ENCODE results near the gene HLX.

The HLX gene, protein sequence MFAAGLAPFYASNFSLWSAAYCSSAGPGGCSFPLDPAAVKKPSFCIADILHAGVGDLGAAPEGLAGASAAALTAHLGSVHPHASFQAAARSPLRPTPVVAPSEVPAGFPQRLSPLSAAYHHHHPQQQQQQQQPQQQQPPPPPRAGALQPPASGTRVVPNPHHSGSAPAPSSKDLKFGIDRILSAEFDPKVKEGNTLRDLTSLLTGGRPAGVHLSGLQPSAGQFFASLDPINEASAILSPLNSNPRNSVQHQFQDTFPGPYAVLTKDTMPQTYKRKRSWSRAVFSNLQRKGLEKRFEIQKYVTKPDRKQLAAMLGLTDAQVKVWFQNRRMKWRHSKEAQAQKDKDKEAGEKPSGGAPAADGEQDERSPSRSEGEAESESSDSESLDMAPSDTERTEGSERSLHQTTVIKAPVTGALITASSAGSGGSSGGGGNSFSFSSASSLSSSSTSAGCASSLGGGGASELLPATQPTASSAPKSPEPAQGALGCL

DNA sequence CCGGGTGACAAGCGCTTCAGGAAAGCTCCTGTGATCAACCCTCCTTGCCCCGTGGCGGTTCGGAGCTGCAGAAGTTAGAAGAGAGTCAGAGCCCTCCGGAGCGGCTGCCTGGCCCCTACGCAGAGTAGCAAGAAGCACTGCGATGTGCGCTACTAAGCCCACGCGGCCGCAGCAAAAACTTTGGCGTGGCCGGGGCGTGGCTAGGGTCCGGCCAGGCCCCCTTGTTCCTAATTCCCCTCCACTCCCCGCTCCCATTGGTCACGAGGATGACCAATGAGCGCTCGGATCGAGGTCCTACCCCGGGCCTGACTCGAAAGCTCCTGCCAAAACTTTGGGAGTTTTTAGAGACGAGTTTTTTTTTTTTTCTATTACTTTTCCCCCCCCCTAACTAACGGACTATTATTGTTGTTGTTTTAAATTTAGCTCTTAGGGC is at the start of gene HLX:
Gene HLX, plus strand, starts transcription at position 368 of the 433 bp plus-strand sequence. CDS start 415 bp downstream, outside the sequence.
- peak; percentile 83 for DNase-seq (ENCODE audit: low spot score)

DNA sequence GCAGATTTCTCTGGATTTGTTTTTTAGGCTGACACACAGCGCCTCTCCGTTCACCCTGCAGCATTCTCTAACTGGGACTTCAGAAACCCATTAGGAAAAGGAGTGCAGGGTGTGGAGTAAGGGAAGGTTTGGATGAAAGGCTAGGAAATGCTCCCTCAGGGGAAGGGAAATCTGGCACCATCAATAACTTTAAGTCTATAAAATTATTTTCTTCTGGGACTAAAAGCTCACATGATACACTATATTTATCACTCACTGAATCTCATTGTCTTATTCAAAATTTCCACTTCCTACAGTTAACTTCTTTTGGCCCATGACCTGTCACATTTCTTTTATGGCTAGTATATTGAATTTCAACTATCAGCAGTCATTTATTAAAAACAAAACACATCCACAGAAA is 45.8 kb upstream of the HLX start:
- DNase-seq (ENCODE audit: low spot score) = no peak

DNA sequence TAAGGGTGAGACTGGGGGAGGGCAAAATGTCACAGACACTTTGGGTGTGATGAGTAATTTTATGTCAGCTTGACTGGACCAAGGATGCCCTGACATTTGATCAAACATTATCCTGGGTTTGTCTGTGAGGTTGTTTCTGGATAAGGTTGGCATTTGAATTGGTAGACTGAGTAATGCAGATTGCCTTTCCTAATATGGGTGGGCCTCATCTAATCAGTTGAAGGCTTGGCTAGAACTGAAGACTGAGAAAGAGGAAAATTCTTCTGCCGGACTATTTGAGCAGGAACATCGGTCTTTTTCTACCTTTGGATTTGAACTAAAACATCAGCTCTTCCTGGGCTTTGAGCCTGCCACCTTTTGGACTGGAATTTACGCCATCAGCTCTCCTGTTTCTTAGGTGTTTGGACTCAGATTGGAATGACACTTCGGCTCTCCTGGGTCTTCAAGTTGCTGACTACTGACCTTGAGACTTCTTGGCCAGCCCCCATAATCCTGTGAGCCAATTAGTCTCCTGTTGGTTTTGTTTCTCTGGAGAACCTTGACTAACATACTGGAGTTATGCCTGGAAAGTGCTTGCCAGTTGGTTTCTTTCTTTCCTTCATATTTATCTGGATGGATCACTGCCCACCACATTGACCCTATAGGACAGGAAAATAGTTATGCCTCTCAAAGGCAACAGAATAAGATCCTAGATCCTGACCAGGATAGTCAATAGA is 44.9 kb upstream of the HLX start:
- no peak for DNase-seq (ENCODE audit: low spot score)

DNA sequence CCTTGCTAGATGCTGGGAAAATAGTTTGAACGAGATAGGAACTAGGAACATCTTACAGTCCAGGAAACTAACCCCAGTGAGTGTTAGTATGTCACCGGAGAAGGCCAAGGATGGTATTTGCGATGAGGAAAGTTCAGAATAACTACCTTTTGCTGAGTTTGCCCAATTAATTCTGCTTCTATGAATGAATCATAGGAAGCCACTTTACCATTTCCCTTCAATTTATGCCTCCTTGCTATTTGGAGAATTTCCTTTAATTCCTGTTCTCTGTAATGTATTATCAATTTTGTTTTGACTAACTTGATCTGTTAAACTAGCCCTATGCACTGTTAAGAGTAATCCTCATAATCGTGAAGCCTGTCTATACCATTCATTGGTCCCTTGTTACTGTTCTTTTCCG is 40.7 kb upstream of the HLX start:
- DNase-seq (ENCODE audit: low spot score) = no peak

DNA sequence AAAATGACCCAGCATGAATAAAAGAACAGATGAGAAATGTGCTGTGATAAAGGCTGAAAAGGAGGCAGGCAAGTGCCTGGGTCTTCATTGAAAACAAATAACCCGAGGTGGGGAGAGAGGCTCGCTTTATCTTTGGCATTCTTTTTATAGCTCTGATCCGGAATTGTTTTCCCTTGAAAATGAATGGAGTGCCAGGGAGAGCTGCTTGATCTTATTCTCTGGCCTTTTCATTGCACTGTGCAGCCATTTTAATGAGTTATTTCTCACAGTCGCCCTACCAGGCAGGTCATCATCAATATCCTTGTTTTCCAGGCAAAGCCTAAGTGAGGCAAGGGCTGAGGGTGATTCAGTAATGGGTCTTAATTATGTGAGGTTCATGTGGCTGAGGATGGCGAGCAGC is 39.8 kb upstream of the HLX start:
- DNase-seq (ENCODE audit: low spot score) = no peak

GRCh38 chr1:220841293-220841692 is 38.0 kb upstream of the HLX start:
- no peak for DNase-seq (ENCODE audit: low spot score)

- DNase-seq (ENCODE audit: low spot score) = no peak
Observed at GRCh38 chr1:220843481-220844011, 35.7 kb upstream of the HLX start.

- DNase-seq (ENCODE audit: low spot score) = no peak
Observed at GRCh38 chr1:220852408-220852807, 26.8 kb upstream of the HLX start.

DNA sequence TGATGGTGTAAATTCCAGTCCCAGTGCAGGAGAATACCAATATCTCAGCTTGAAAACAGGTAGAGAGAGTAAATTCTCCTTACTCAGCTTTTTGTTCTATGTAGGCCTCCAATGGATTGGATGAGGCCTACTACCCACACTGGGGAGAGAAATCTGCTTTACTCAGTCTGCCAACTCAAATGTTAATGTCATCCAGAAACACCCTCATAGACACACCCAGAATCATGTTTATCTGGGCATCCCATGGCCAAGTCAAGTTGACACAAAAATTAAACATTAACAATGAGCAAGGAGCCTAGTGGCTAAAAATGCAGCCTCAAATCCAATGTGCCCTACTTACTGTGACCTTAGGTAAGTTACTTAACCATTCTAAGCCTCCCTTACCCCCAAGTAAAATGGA is 6.9 kb upstream of the HLX start:
- no peak for DNase-seq (ENCODE audit: low spot score)

GRCh38 chr1:220873087-220873486 is 6.2 kb upstream of the HLX start:
- DNase-seq (ENCODE audit: low spot score) = no peak

DNA sequence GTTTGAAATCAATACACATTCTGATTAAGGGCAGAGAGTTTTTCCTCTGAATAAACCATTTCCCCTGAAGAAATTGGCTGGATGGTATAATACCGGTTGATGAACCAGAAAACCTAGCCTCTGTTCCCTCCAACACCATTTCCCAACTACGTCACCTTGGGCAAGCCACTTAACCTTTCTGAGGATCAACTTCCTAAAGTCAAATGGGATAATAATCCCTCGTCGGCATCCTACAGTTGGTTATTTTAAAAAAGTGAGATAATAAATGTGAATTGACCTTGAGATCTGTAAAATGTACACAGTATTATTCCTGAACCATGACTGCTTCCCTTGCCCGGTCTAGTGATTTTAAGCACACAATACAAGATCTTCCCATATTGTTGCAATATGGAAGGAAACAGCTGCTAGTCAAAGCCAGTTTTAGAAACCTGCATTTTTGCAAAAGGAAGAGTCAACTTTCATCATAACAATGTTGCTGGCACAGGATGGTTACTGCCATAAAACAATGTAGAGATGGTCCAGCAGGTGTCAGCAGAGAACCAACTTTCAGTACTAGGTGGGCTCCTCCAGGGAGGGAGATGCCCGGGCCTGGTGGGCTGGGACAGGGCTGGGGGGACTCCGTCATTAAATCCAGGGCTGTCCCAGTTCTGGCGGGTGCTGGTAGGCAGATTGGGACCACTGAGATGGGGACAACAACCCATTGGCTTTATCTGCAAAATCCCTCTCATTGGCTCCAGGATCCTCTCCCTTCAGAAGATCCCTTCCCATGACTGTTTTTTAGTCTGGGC is 5.2 kb upstream of the HLX start:
- DNase-seq (ENCODE audit: low spot score) = peak; percentile 69

GRCh38 chr1:220875260-220875659 is 4.0 kb upstream of the HLX start:
- DNase-seq (ENCODE audit: low spot score) = no peak

DNA sequence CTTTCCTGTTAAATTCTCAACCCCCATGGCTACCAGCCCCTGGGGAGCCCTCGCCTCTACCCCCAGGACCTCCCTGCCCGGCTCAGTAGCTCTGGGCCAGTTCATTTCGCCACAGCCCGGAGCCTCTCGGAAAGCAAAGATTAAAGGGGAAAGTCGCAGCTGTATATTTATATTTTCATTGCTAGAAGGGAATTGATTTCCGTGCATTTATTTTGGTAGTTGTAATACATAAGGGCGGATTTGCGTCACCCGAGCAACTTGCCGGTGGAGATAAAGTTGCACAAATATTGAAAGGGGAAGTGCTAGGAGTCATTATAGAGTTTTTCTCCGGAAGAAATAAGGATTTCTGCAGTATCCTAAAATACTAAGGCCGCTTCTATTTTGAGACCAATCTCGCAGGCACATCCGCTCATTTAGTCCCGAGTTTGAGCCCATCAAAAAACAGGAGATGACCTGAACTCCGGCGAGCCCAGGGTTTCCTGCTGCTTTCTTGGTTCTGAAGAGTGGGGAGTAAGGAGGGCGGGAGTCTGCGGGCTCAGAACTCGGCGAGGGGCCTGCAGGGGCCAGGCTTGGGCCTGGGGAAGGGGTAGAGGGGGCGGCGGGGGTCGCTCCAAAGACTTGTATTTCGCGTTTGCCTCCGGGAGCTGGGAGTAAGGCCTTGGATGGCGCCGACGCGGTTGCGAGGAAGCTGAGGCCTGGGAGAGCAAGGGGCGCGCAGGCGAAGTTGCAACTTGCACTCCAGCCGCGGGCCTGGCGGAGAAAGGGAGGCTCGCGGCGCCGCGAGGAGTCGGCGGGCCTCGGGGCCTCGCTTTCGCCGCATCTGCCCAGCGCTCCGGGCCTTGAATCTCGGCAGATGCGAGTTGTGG is 2.5 kb upstream of the HLX start:
- no peak for DNase-seq (ENCODE audit: low spot score)

GRCh38 chr1:220877377-220878095 is 1.7 kb upstream of the HLX start:
- no peak for DNase-seq (ENCODE audit: low spot score)

GRCh38 chr1:220878191-220879075 is 810 bp upstream of the HLX start:
- DNase-seq (ENCODE audit: low spot score) = peak; percentile 23

GRCh38 chr1:220879509-220880361 is 492 bp downstream of the HLX start:
- DNase-seq (ENCODE audit: low spot score) = peak; percentile 33

DNA sequence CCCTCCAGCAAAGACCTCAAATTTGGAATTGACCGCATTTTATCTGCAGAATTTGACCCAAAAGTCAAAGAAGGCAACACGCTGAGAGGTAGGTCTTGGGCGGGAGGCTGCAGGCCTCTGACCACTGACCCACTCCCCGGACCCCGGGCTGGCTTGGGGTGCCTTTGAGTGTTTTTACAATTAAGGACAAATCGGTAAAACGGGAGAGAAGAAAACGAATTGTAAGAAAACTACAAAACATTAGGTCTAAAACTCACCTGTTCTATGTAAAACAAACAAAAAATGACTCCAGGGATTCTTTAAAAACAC is 1.1 kb downstream of the HLX start:
- no peak for DNase-seq (ENCODE audit: low spot score)

GRCh38 chr1:220880726-220881506 is 1.7 kb downstream of the HLX start:
- peak; percentile 36 for DNase-seq (ENCODE audit: low spot score)
